BLaER1 treated with 17β-estradiol and CSF1 and Interleukin-3, amounts not matched to agents 10 nM and 100 nM (cell line): ENCODE data around the gene PINK1.

Experiments
- H3K27ac ChIP-seq, 11 experiments: shearing (Covaris generic); formaldehyde crosslinking; 2 replicates each; pipeline ENCODE4 v1.8.1; 2022
- H3K27me3 ChIP-seq, 11 experiments: shearing (Covaris generic); formaldehyde crosslinking; 2 replicates each; pipeline ENCODE4 v1.8.1; 2022
- H3K36me3 ChIP-seq, 11 experiments: shearing (Covaris generic); formaldehyde crosslinking; 2 replicates each; pipeline ENCODE4 v1.8.1; 2022
- H3K4me1 ChIP-seq, 10 experiments: shearing (Covaris generic); formaldehyde crosslinking; 2 replicates each; pipeline ENCODE4 v1.8.1; 2022
- H3K4me2 ChIP-seq, 11 experiments: shearing (Covaris generic); formaldehyde crosslinking; 2 replicates each; pipeline ENCODE4 v1.8.1; 2022
- H3K4me3 ChIP-seq, 10 experiments: shearing (Covaris generic); formaldehyde crosslinking; 2 replicates each; pipeline ENCODE4 v1.8.1; 2022
- H3K9ac ChIP-seq, 11 experiments: shearing (Covaris generic); formaldehyde crosslinking; 2 replicates each; pipeline ENCODE4 v1.8.1; 2022
- H3K9me3 ChIP-seq, 11 experiments: shearing (Covaris generic); formaldehyde crosslinking; replicated peaks in 1 of 11; 2 replicates each; pipeline ENCODE4 v1.8.1; 2022
- H4K20me1 ChIP-seq, 11 experiments: shearing (Covaris generic); formaldehyde crosslinking; 2 replicates each; pipeline ENCODE4 v1.8.1; 2022
- Cebpa-rat ChIP-seq, 11 experiments: shearing (Covaris generic); IDR thresholded peaks; 2 replicates each; pipeline ENCODE4 v1.8.1; 2022

Gene PINK1

GRCh38 chr1:20684651-20685050 lies 51.4 kb downstream of the PINK1 start:
- Histone ChIP-seq H3K4me1 (peaks cover 27 to 57% (median 49%) of the 10 kb centered on the region in 10 experiments), H3K27ac (peak overlapping the region in 2 of 11 experiments; percentile 2 to 8; a peak in 2 of 22 replicates), H3K27me3 (no peaks in the 10 kb centered on the region), H3K4me2 (peak overlapping the region in 9 of 11 experiments; percentile 17 to 50 (median 29); a peak in 9 of 22 replicates), H3K4me3 (no peak overlapping the region), H3K36me3 (no peaks in the 10 kb centered on the region), H4K20me1 (peaks cover 0 to 3% (median 0%) of the 10 kb centered on the region in 11 experiments; a peak in 1 of 22 replicates), H3K9ac (no peak overlapping the region), H3K9me3 (no peaks in the 10 kb centered on the region)
- TF ChIP-seq Cebpa-rat (IDR thresholded peaks at IDR 0.05) = no peak

GRCh38 chr1:20685099-20685662 lies 51.9 kb downstream of the PINK1 start:
- Histone ChIP-seq H3K4me2 (peak overlapping the region in 10 of 11 experiments; percentile 17 to 50 (median 31); a peak in 16 of 22 replicates), H3K4me3 (no peak overlapping the region)
- TF ChIP-seq Cebpa-rat (IDR thresholded peaks at IDR 0.05) = no peak

GRCh38 chr1:20685741-20686140 lies 52.5 kb downstream of the PINK1 start:
- no peaks in the 10 kb centered on the region for H3K9me3 ChIP-seq
- no peak overlapping the region for H3K9ac ChIP-seq
- H3K36me3 ChIP-seq = no peaks in the 10 kb centered on the region
- no peak overlapping the region for H3K27ac ChIP-seq
- no peak overlapping the region for H3K4me3 ChIP-seq
- no peak for TF ChIP-seq Cebpa-rat (IDR thresholded peaks at IDR 0.05)
- H4K20me1 ChIP-seq = peaks cover 0 to 3% (median 0%) of the 10 kb centered on the region in 11 experiments; a peak in 1 of 22 replicates
- H3K4me1 ChIP-seq = peaks cover 27 to 50% (median 43%) of the 10 kb centered on the region in 10 experiments
- no peaks in the 10 kb centered on the region for H3K27me3 ChIP-seq
- H3K4me2 ChIP-seq = peak overlapping the region in 8 of 11 experiments; percentile 17 to 50 (median 33); a peak in 10 of 22 replicates

More at GRCh38 chr1:20685099-20685662, 51.9 kb downstream of the PINK1 start:
- H3K4me1 ChIP-seq = peaks cover 27 to 51% (median 45%) of the 10 kb centered on the region in 10 experiments
- no peak overlapping the region for H3K27ac ChIP-seq
- H3K27me3 ChIP-seq = no peaks in the 10 kb centered on the region
- no peaks in the 10 kb centered on the region for H3K36me3 ChIP-seq
- no peak overlapping the region for H3K9ac ChIP-seq
- H4K20me1 ChIP-seq = peaks cover 0 to 3% (median 0%) of the 10 kb centered on the region in 11 experiments; a peak in 1 of 22 replicates
- no peaks in the 10 kb centered on the region for H3K9me3 ChIP-seq

GRCh38 chr1:20686883-20687725 lies 53.8 kb downstream of the PINK1 start:
- no peaks in the 10 kb centered on the region for H3K27me3 ChIP-seq
- H3K9ac ChIP-seq = no peak overlapping the region
- no peak overlapping the region for H3K27ac ChIP-seq
- H3K36me3 ChIP-seq = no peaks in the 10 kb centered on the region
- H3K4me1 ChIP-seq = peaks cover 22 to 45% (median 36%) of the 10 kb centered on the region in 10 experiments
- H3K4me2 ChIP-seq = no peak overlapping the region
- H3K9me3 ChIP-seq = no peaks in the 10 kb centered on the region
- H3K4me3 ChIP-seq = no peak overlapping the region
- no peak for TF ChIP-seq Cebpa-rat (IDR thresholded peaks at IDR 0.05)
- H4K20me1 ChIP-seq = peaks cover 0 to 3% (median 0%) of the 10 kb centered on the region in 11 experiments; a peak in 1 of 22 replicates

- Histone ChIP-seq H3K27me3 (no peaks in the 10 kb centered on the region), H3K36me3 (no peaks in the 10 kb centered on the region)
- TF ChIP-seq Cebpa-rat (IDR thresholded peaks at IDR 0.05) = no peak
Observed at GRCh38 chr1:20689645-20690056, 56.4 kb downstream of the PINK1 start.

GRCh38 chr1:20691872-20692271 lies 58.6 kb downstream of the PINK1 start:
- H3K9me3 ChIP-seq = no peaks in the 10 kb centered on the region
- H3K36me3 ChIP-seq = no peaks in the 10 kb centered on the region
- H3K27me3 ChIP-seq = no peaks in the 10 kb centered on the region
- no peak overlapping the region for H3K4me2 ChIP-seq
- no peak overlapping the region for H3K4me3 ChIP-seq
- H3K9ac ChIP-seq = no peak overlapping the region
- H3K4me1 ChIP-seq = peaks cover 0 to 14% (median 8%) of the 10 kb centered on the region in 10 experiments; a peak in 14 of 20 replicates
- H4K20me1 ChIP-seq = no peaks in the 10 kb centered on the region
- H3K27ac ChIP-seq = no peak overlapping the region
- TF ChIP-seq Cebpa-rat (IDR thresholded peaks at IDR 0.05) = no peak

More at GRCh38 chr1:20689645-20690056, 56.4 kb downstream of the PINK1 start:
- H3K9me3 ChIP-seq = no peaks in the 10 kb centered on the region
- H3K27ac ChIP-seq = no peak overlapping the region
- H3K9ac ChIP-seq = no peak overlapping the region
- no peak overlapping the region for H3K4me2 ChIP-seq
- H3K4me1 ChIP-seq = peaks cover 6 to 31% (median 18%) of the 10 kb centered on the region in 10 experiments; a peak in 19 of 20 replicates
- no peak overlapping the region for H3K4me3 ChIP-seq
- no peaks in the 10 kb centered on the region; a peak in 1 of 22 replicates for H4K20me1 ChIP-seq

GRCh38 chr1:20693623-20694022 lies 60.4 kb downstream of the PINK1 start:
- H3K4me1 ChIP-seq = peaks cover 5 to 19% (median 12%) of the 10 kb centered on the region in 10 experiments; a peak in 16 of 20 replicates
- H3K4me2 ChIP-seq = no peak overlapping the region
- H4K20me1 ChIP-seq = no peaks in the 10 kb centered on the region
- no peaks in the 10 kb centered on the region for H3K36me3 ChIP-seq
- H3K9me3 ChIP-seq = no peaks in the 10 kb centered on the region
- no peaks in the 10 kb centered on the region for H3K27me3 ChIP-seq
- H3K9ac ChIP-seq = no peak overlapping the region
- TF ChIP-seq Cebpa-rat (IDR thresholded peaks at IDR 0.05) = no peak
- no peak overlapping the region for H3K27ac ChIP-seq
- no peak overlapping the region for H3K4me3 ChIP-seq

- Histone ChIP-seq H4K20me1 (no peaks in the 10 kb centered on the region), H3K9ac (peak overlapping the region in 1 of 11 experiments; percentile 5; a peak in 1 of 22 replicates), H3K27ac (no peak overlapping the region), H3K9me3 (no peaks in the 10 kb centered on the region), H3K4me1 (peaks cover 5 to 19% (median 12%) of the 10 kb centered on the region in 10 experiments; a peak in 16 of 20 replicates), H3K4me3 (no peak overlapping the region), H3K27me3 (no peaks in the 10 kb centered on the region), H3K4me2 (peak overlapping the region in 4 of 11 experiments; percentile 70 to 82 (median 78); a peak in 4 of 22 replicates), H3K36me3 (no peaks in the 10 kb centered on the region)
- no peak for TF ChIP-seq Cebpa-rat (IDR thresholded peaks at IDR 0.05)
Observed at GRCh38 chr1:20695515-20695914, 62.3 kb downstream of the PINK1 start.
